Heart left ventricle (tissue), 16 donors: Measurements from ENCODE around the gene SFXN1. TPM values are rescaled to one million over a fixed set of nuclear protein-coding genes. Genes with fewer than 3 reads are reported as not detected.

Experiments
- ATAC-seq, 4 donors: fragments of 200-7000 bp; cut with Tn5 transposase; one replicate each; pipeline ENCODE4 v1.9.1; 2020 to 2022; ENCODE audit warnings: moderate library complexity in 4 of 4, mild to moderate bottlenecking in 3 of 4, moderate number of reproducible peaks in 1 of 4
- DNase-seq, 5 donors: peaks; one replicate each; pipeline ENCODE4 v3.0.0-alpha.2; 2020
- H3K27ac ChIP-seq, 12 donors: fragments of 200-600 bp; sonication (generic) in 4 of 12; one replicate each; pipeline versions ENCODE4 v1.5.0 to v1.8.0; 2016 to 2022; ENCODE audit warnings: mild to moderate bottlenecking in 2 of 12
- H3K27me3 ChIP-seq, 9 donors: fragments of 200-600 bp; sonication (generic) in 2 of 9; one replicate each; pipeline versions ENCODE4 v1.5.1 to v1.8.0; 2016 to 2022; ENCODE audit warnings: mild to moderate bottlenecking in 3 of 9
- H3K36me3 ChIP-seq, 9 donors: fragments of 200-600 bp; sonication (generic) in 2 of 9; one replicate each; pipeline versions ENCODE4 v1.5.0 to v1.8.0; 2018 to 2022; ENCODE audit warnings: mild to moderate bottlenecking in 2 of 9
- H3K4me1 ChIP-seq, 12 donors: fragments of 200-600 bp; sonication (generic) in 4 of 12; one replicate each; pipeline versions ENCODE4 v1.5.0 to v1.8.0; 2016 to 2022; ENCODE audit warnings: mild to moderate bottlenecking in 3 of 12
- H3K4me3 ChIP-seq, 12 donors: fragments of 200-600 bp; sonication (generic) in 4 of 12; one replicate each; pipeline versions ENCODE4 v1.5.0 to v1.8.0; 2017 to 2022; ENCODE audit warnings: mild to moderate bottlenecking in 9 of 12, moderate library complexity in 4 of 12
- H3K9me3 ChIP-seq, 12 donors: fragments of 200-600 bp; sonication (generic) in 4 of 12; one replicate each; pipeline versions ENCODE4 v1.5.0 to v1.8.0; 2016 to 2022; ENCODE audit warnings: mild to moderate bottlenecking in 1 of 12
- CTCF ChIP-seq, 12 donors: fragments of 200-600 bp; sonication (generic) in 4 of 12; IDR thresholded peaks; one replicate each; pipeline versions ENCODE4 v1.5.0 to v1.8.0; 2018 to 2022; ENCODE audit warnings: antibody characterized with exemption in 12 of 12, mild to moderate bottlenecking in 5 of 12
- POLR2A ChIP-seq, 2 donors: fragments of 450-650 bp; IDR thresholded peaks; one replicate each; pipeline ENCODE4 v1.6.1; 2017; ENCODE audit warnings: antibody characterized with exemption in 2 of 2, mild to moderate bottlenecking in 2 of 2, moderate library complexity in 2 of 2
- WGBS, 4 donors: extraction: QIAGEN DNeasy Blood & Tissue Kit in 2 of 4; methylation state at CpG; one replicate each; pipeline versions ENCODE4 v1.1.5 to v1.1.7; 2013 to 2018; 5-methylcytosine and 5-hydroxymethylcytosine counted together
- intact Hi-C, 10 donors: fragments of 100-400 bp; cut with DNase I; formaldehyde crosslinking; loops; one replicate each; pipeline versions ENCODE4 v1.11.1 to v1.14.2; 2022
- polyA plus RNA-seq, 2 donors: library from polyadenylated mRNA; stranded (reverse); fragments of 200-250 nt; gene quantifications; one replicate each; pipeline ENCODE4 v1.2.3, GENCODE V29; 2013
- total RNA-seq, 9 donors: library from RNA; depleted of rRNA in 2 of 9; stranded (reverse); fragments of >200 nt in 2 of 9; fragmentation: NEBNext Ultra II Directional in 3 of 9; extraction: Animal tissue kit (Norgen Biotek cat#: 25700) in 3 of 9; gene quantifications; one replicate each; pipeline versions ENCODE4 v1.1.0 to v1.2.4, GENCODE V29; 2016 to 2023
- donor health status: ischemic (EF 13 %, LVEDD 7.1; RV severe dilation, severe dysfunction).
- donor health status: healthy with polysubstance abuse.
- donor health status: DM: no; HTN: yes; CAD: no.
- donor health status: DM: no; HTN: no; CAD: no.
- donor health status: ischemic (EF 25% LVEDD 6.9; RV normal size, moderate dysfunction).
- donor health status: ischemic (EF 25% LVEDD 5.7; RV mildly dilated, moderate dysfunction).
- donor health status: healthy.
- donor health status: DM: yes; HTN: yes; CAD: no.
- donor health status: ischemic (EF 35%, LVEDD 5.7; RV mildly dilated, moderate dysfunction).
- donor health status: nonischemic (EF 11% LVEDD 7.7; RV severe dilation, severe dysfunction).
- donor health status: DM: yes; HTN: yes; CAD: no.
- donor health status: PGD.
- donor health status: ischemic (EF 29% LVEDD 5.4; RV normal size, mild dysfunction).
- donor health status: nonischemic (EF 23%, LVEDD 6.1; RV moderate dilation, normal function).

The SFXN1 gene
- total and polyA plus RNA-seq, 11 donors: 13.8 to 42.9 (median 32.5) TPM

- 42 to 54% (median 49%) methylated on average over 11 of the region's 11 CpGs for WGBS, 4 donors
- Histone ChIP-seq H3K9me3 (no peaks in the 10 kb centered on the region), H3K4me3 (no peak overlapping the region), H3K4me1 (peaks cover 0 to 3% (median 0%) of the 10 kb centered on the region in 12 donors), H3K27me3 (peaks cover 0 to 8% (median 0%) of the 10 kb centered on the region in 9 donors), H3K36me3 (no peaks in the 10 kb centered on the region), H3K27ac (no peak overlapping the region)
- no peak for ATAC-seq
- TF ChIP-seq CTCF (IDR thresholded peaks at IDR 0.05) (no peak), POLR2A (IDR thresholded peaks at IDR 0.05) (no peak)
- no peak for DNase-seq
- intact Hi-C loops: no loop called here
Measured at GRCh38 chr5:175467983-175468690, 10.2 kb upstream of the SFXN1 start.

- WGBS, 4 donors: 96 to 97% (median 96%) methylated on average over 1 of the region's 1 CpG
- intact Hi-C loops: no loop called here
- H3K27ac ChIP-seq: no peak overlapping the region
- no peaks in the 10 kb centered on the region for H3K36me3 ChIP-seq
- no peak for DNase-seq
- H3K4me3 ChIP-seq: no peak overlapping the region
- peaks cover 0 to 3% (median 0%) of the 10 kb centered on the region in 12 donors for H3K4me1 ChIP-seq
- TF ChIP-seq POLR2A (IDR thresholded peaks at IDR 0.05): no peak
- no peak for TF ChIP-seq CTCF (IDR thresholded peaks at IDR 0.05)
- no peaks in the 10 kb centered on the region for H3K9me3 ChIP-seq
- H3K27me3 ChIP-seq: peaks cover 0 to 8% (median 0%) of the 10 kb centered on the region in 9 donors
- ATAC-seq: no peak
Measured at GRCh38 chr5:175468892-175469291, 9.5 kb upstream of the SFXN1 start.

- intact Hi-C loops: no loop called here
- H3K36me3 ChIP-seq: no peaks in the 10 kb centered on the region
- H3K4me3 ChIP-seq: no peak overlapping the region
- H3K27ac ChIP-seq: no peak overlapping the region
- TF ChIP-seq POLR2A (IDR thresholded peaks at IDR 0.05) (no peak), CTCF (IDR thresholded peaks at IDR 0.05) (no peak)
- WGBS, 4 donors: 59 to 80% (median 72%) methylated on average over 3 of the region's 3 CpGs
- no peaks in the 10 kb centered on the region for H3K9me3 ChIP-seq
- ATAC-seq (no peak), DNase-seq (no peak)
- H3K27me3 ChIP-seq: peaks cover 0 to 8% (median 0%) of the 10 kb centered on the region in 9 donors
- H3K4me1 ChIP-seq: peaks cover 0 to 3% (median 0%) of the 10 kb centered on the region in 12 donors
Measured at GRCh38 chr5:175469916-175470315, 8.4 kb upstream of the SFXN1 start.

- Histone ChIP-seq H3K4me1 (peaks cover 0 to 3% (median 0%) of the 10 kb centered on the region in 12 donors), H3K27ac (no peak overlapping the region), H3K36me3 (no peaks in the 10 kb centered on the region), H3K27me3 (peaks cover 0 to 8% (median 0%) of the 10 kb centered on the region in 9 donors), H3K9me3 (no peaks in the 10 kb centered on the region), H3K4me3 (no peak overlapping the region)
- ATAC-seq: no peak
- intact Hi-C loops: no loop called here
- WGBS, 4 donors: 64 to 83% (median 69%) methylated on average over 5 of the region's 5 CpGs
- TF ChIP-seq CTCF (IDR thresholded peaks at IDR 0.05): no peak
- TF ChIP-seq POLR2A (IDR thresholded peaks at IDR 0.05): no peak
- no peak for DNase-seq
Measured at GRCh38 chr5:175470781-175471180, 7.6 kb upstream of the SFXN1 start.
